ENCODE results near the gene SNN.

The SNN gene

GRCh38 chr16:11683145-11683544 lies 14.9 kb downstream of the SNN start:
- H3K27ac ChIP-seq, result no peak overlapping the region
- TF ChIP-seq CTCF (conservative IDR thresholded peaks at IDR 0.05), result no peak

- TF ChIP-seq CTCF (conservative IDR thresholded peaks at IDR 0.05), result no peak
- H3K27ac ChIP-seq, result no peak overlapping the region
Measured at GRCh38 chr16:11684231-11685025, 16.2 kb downstream of the SNN start.

GRCh38 chr16:11685844-11686618 lies 17.8 kb downstream of the SNN start:
- no peak overlapping the region for H3K27ac ChIP-seq
- no peak for TF ChIP-seq CTCF (conservative IDR thresholded peaks at IDR 0.05)

- no peak for TF ChIP-seq CTCF (conservative IDR thresholded peaks at IDR 0.05)
- H3K27ac ChIP-seq, result no peak overlapping the region
Measured at GRCh38 chr16:11686713-11687380, 18.6 kb downstream of the SNN start.

GRCh38 chr16:11687601-11688519 lies 19.6 kb downstream of the SNN start:
- no peak overlapping the region for H3K27ac ChIP-seq
- TF ChIP-seq CTCF (conservative IDR thresholded peaks at IDR 0.05), result no peak

- no peak for TF ChIP-seq CTCF (conservative IDR thresholded peaks at IDR 0.05)
- no peak overlapping the region for H3K27ac ChIP-seq
Measured at GRCh38 chr16:11688520-11688886, 20.2 kb downstream of the SNN start.
